Neural progenitor cell (in vitro differentiated cells): ENCODE data around the gene ANKRD13D. TPM values are rescaled to one million over a fixed set of nuclear protein-coding genes. Genes with fewer than 3 reads are reported as not detected.

Source experiments
- DNase-seq: peaks from one replicate; pipeline ENCODE4 v3.0.0-alpha.2; 2016; ENCODE audit warnings: low spot score
- H2AFZ ChIP-seq: fragments of 200-600 bp; sonication (generic); replicated peaks from 2 replicates; pipeline ENCODE4 v1.6.1; 2016; ENCODE audit warnings: antibody characterized with exemption
- H3F3A ChIP-seq: fragments of 200-600 bp; sonication (generic); 2 replicates; pipeline ENCODE4 v1.6.1; 2016; ENCODE audit warnings: antibody characterized with exemption, low read depth
- H3K27ac ChIP-seq: fragments of 200-600 bp; sonication (generic); 2 replicates; pipeline ENCODE4 v1.5.1; 2016; ENCODE audit warnings: mild to moderate bottlenecking
- H3K27me3 ChIP-seq: fragments of 200-600 bp; sonication (generic); 2 replicates; pipeline ENCODE4 v1.6.1; 2016; ENCODE audit warnings: mild to moderate bottlenecking, moderate library complexity
- H3K36me3 ChIP-seq: fragments of 200-600 bp; sonication (generic); 2 replicates; pipeline ENCODE4 v1.5.1; 2016
- H3K4me1 ChIP-seq: fragments of 200-600 bp; sonication (generic); 2 replicates; pipeline ENCODE4 v1.6.1; 2016; ENCODE audit warnings: mixed run types
- H3K4me2 ChIP-seq: fragments of 200-600 bp; sonication (generic); 2 replicates; pipeline ENCODE4 v1.6.1; 2016
- H3K4me3 ChIP-seq: fragments of 200-600 bp; sonication (generic); 2 replicates; pipeline ENCODE4 v1.5.1; 2016
- H3K79me2 ChIP-seq: fragments of 200-600 bp; sonication (generic); 2 replicates; pipeline ENCODE4 v1.6.1; 2016; ENCODE audit warnings: low read depth
- H3K9ac ChIP-seq: fragments of 200-600 bp; sonication (generic); 2 replicates; pipeline ENCODE4 v1.6.1; 2016
- H3K9me3 ChIP-seq: fragments of 200-600 bp; sonication (generic); 2 replicates; pipeline ENCODE4 v1.5.1; 2016; ENCODE audit warnings: low read depth
- H4K20me1 ChIP-seq: fragments of 200-600 bp; sonication (generic); 2 replicates; pipeline ENCODE4 v1.6.1; 2016; ENCODE audit warnings: low read depth
- H3K27ac Mint-ChIP-seq: 3 replicates; pipeline ENCODE4 v1.8.0; 2021; ENCODE audit warnings: mixed read lengths
- H3K27me3 Mint-ChIP-seq: 2 replicates; pipeline ENCODE4 v1.8.0; 2022; ENCODE audit warnings: low read depth, mild to moderate bottlenecking, inconsistent platforms, moderate library complexity, mixed read lengths; ENCODE audit not compliant: insufficient read depth
- H3K36me3 Mint-ChIP-seq: 3 replicates; pipeline ENCODE4 v1.8.0; 2021; ENCODE audit warnings: mixed read lengths
- H3K4me1 Mint-ChIP-seq: 3 replicates; pipeline ENCODE4 v1.8.0; 2021; ENCODE audit warnings: mixed read lengths
- H3K4me3 Mint-ChIP-seq: 3 replicates; pipeline ENCODE4 v1.8.0; 2021; ENCODE audit warnings: mild to moderate bottlenecking, moderate library complexity, mixed read lengths
- H3K9me3 Mint-ChIP-seq: 3 replicates; pipeline ENCODE4 v1.8.0; 2020; ENCODE audit warnings: mixed read lengths
- CTCF ChIP-seq: fragments of 200-600 bp; sonication (generic); IDR thresholded peaks from 2 replicates; pipeline ENCODE4 v1.5.1; 2017; ENCODE audit warnings: antibody characterized with exemption, mild to moderate bottlenecking
- EZH2 ChIP-seq: fragments of 200-600 bp; sonication (generic); IDR thresholded peaks from 2 replicates; pipeline ENCODE4 v1.6.1; 2017; ENCODE audit warnings: antibody characterized with exemption, mild to moderate bottlenecking, moderate library complexity
- EZH2phosphoT487 ChIP-seq: fragments of 200-600 bp; sonication (generic); IDR thresholded peaks from 2 replicates; pipeline ENCODE4 v1.6.1; 2017; ENCODE audit warnings: antibody characterized with exemption
- total RNA-seq: library from RNA; depleted of rRNA; stranded (reverse); fragments of >200 nt; gene quantifications from 2 replicates; pipeline ENCODE4 v1.2.3, GENCODE V29; 2015; ENCODE audit warnings: low replicate concordance

Gene ANKRD13D
- total RNA-seq, 1 donor from 2014 or later = 21.0 TPM

GRCh38 chr11:67295846-67296245 is 6.7 kb downstream of the ANKRD13D start:
- H3K27me3 Mint-ChIP-seq = peaks cover 2% of the 10 kb centered on the region
- no peak overlapping the region for H3K27ac Mint-ChIP-seq
- Histone ChIP-seq H3K36me3 (no peaks in the 10 kb centered on the region), H3K4me3 (no peak overlapping the region), H3K9ac (no peak overlapping the region), H3K4me2 (no peak overlapping the region), H3K9me3 (no peaks in the 10 kb centered on the region), H3F3A (no peaks in the 10 kb centered on the region), H3K4me1 (no peaks in the 10 kb centered on the region), H4K20me1 (no peaks in the 10 kb centered on the region), H3K27ac (no peak overlapping the region), H3K79me2 (peaks cover 2% of the 10 kb centered on the region), H3K27me3 (no peaks in the 10 kb centered on the region), H2AFZ (no peak overlapping the region)
- DNase-seq = no peak
- no peaks in the 10 kb centered on the region for H3K4me1 Mint-ChIP-seq
- no peak overlapping the region for H3K4me3 Mint-ChIP-seq
- peaks cover 52% of the 10 kb centered on the region for H3K36me3 Mint-ChIP-seq
- no peak for TF ChIP-seq CTCF
- TF ChIP-seq EZH2 = no peak
- peaks cover 19% of the 10 kb centered on the region for H3K9me3 Mint-ChIP-seq

- no peaks in the 10 kb centered on the region for H3K79me2 ChIP-seq
- no peaks in the 10 kb centered on the region for H3K36me3 ChIP-seq
- Mint-ChIP-seq H3K27ac (no peak overlapping the region), H3K36me3 (peaks cover 40% of the 10 kb centered on the region), H3K9me3 (peaks cover 18% of the 10 kb centered on the region), H3K4me3 (no peak overlapping the region), H3K4me1 (peaks cover 8% of the 10 kb centered on the region), H3K27me3 (peaks cover 2% of the 10 kb centered on the region)
- no peak overlapping the region for H3K27ac ChIP-seq
- H3K27me3 ChIP-seq = peaks cover 4% of the 10 kb centered on the region
- TF ChIP-seq EZH2phosphoT487 (no peak), EZH2 (no peak), CTCF (no peak)
- H3K9ac ChIP-seq = no peak overlapping the region
- H3K4me2 ChIP-seq = no peak overlapping the region
- no peaks in the 10 kb centered on the region for H3K9me3 ChIP-seq
- H3K4me3 ChIP-seq = no peak overlapping the region
- peaks cover 14% of the 10 kb centered on the region for H4K20me1 ChIP-seq
- peaks cover 19% of the 10 kb centered on the region for H3F3A ChIP-seq
- no peak overlapping the region for H2AFZ ChIP-seq
- no peak for DNase-seq
- peaks cover 12% of the 10 kb centered on the region for H3K4me1 ChIP-seq
These were observed 9.7 kb downstream of the ANKRD13D start for GRCh38 chr11:67298786-67299185.

- Histone ChIP-seq H3K36me3 (no peaks in the 10 kb centered on the region), H3K9ac (no peak overlapping the region), H3K4me2 (no peak overlapping the region), H3F3A (peaks cover 26% of the 10 kb centered on the region), H3K4me1 (peaks cover 12% of the 10 kb centered on the region), H2AFZ (no peak overlapping the region), H4K20me1 (peaks cover 14% of the 10 kb centered on the region), H3K9me3 (no peaks in the 10 kb centered on the region), H3K79me2 (no peaks in the 10 kb centered on the region), H3K27me3 (peaks cover 13% of the 10 kb centered on the region), H3K27ac (no peak overlapping the region), H3K4me3 (no peak overlapping the region)
- DNase-seq = no peak
- H3K4me1 Mint-ChIP-seq = peaks cover 8% of the 10 kb centered on the region
- H3K27me3 Mint-ChIP-seq = peaks cover 4% of the 10 kb centered on the region
- peaks cover 34% of the 10 kb centered on the region for H3K36me3 Mint-ChIP-seq
- TF ChIP-seq EZH2 = no peak
- no peak for TF ChIP-seq CTCF
- TF ChIP-seq EZH2phosphoT487 = no peak
- H3K4me3 Mint-ChIP-seq = no peak overlapping the region
- H3K27ac Mint-ChIP-seq = no peak overlapping the region
- H3K9me3 Mint-ChIP-seq = peaks cover 15% of the 10 kb centered on the region
These were observed 10.5 kb downstream of the ANKRD13D start for GRCh38 chr11:67299471-67300191.
